Thyroid gland (tissue), 4 donors: ENCODE data around the gene MCM10.

Experiments
- CTCF ChIP-seq, 6 experiments: fragments of 200-600 bp in 3 of 6; fragments of 450-650 bp in 3 of 6; sonication (generic) in 3 of 6; IDR thresholded peaks; one replicate each; pipeline ENCODE4 v1.5.1; 2016 to 2019; ENCODE audit warnings: antibody characterized with exemption in 6 of 6, mild to moderate bottlenecking in 2 of 6, inconsistent platforms in 1 of 6, moderate library complexity in 1 of 6
- POLR2A ChIP-seq, 2 donors: fragments of 450-650 bp; IDR thresholded peaks; one replicate each; pipeline ENCODE4 v1.6.1; 2017; ENCODE audit warnings: antibody characterized with exemption in 2 of 2, mild to moderate bottlenecking in 2 of 2, moderate library complexity in 1 of 2

DNA sequence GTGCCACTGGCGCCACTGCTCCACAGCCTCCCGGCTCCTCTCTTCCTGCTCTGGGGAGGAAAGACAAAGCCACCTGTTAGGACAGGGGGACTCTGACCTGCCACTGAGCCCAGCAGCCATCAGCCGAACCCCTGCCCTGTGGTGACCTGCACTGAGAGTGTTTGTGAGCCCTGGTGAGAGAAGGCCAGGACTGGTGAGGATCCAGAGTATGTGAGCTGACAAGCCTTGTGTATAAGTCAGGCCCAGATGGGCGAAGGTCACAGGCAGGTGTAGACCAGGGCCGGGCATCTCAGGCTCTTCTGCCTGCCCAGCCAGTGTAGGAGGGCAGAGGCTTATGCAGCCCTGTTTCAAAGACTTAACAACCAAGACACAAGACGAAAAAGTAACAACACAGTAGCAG, 60.8 kb downstream of the MCM10 start:
- TF ChIP-seq POLR2A (IDR thresholded peaks at IDR 0.05) (no peak), CTCF (IDR thresholded peaks at IDR 0.05) (no peak)
